MM.1S (cell line): ENCODE results near the gene NDUFS2.
A peak's percentile ranks its signal among the peaks of the same experiment; 100 is the strongest.

Experiments used
- DNase-seq: peaks from one replicate; pipeline ENCODE4 v3.0.0-alpha.2; 2015
- H2AFZ ChIP-seq: fragments of 300-600 bp; sonication (generic); 2 replicates; pipeline ENCODE4 v1.6.0; 2016; ENCODE audit warnings: antibody characterized with exemption, low read length
- H3F3A ChIP-seq: fragments of 300-600 bp; sonication (generic); 2 replicates; pipeline ENCODE4 v1.6.1; 2016; ENCODE audit warnings: mild to moderate bottlenecking, antibody characterized with exemption, low read length, moderate library complexity, mixed read lengths; ENCODE audit not compliant: insufficient read depth
- H3K27ac ChIP-seq: fragments of 300-600 bp; sonication (generic); 2 replicates; pipeline ENCODE4 v1.5.1; 2016; ENCODE audit warnings: mild to moderate bottlenecking, low read length
- H3K27me3 ChIP-seq: fragments of 300-600 bp; sonication (generic); replicated peaks from 2 replicates; pipeline ENCODE4 v1.6.0; 2016; ENCODE audit warnings: low read length; ENCODE audit not compliant: insufficient read depth
- H3K36me3 ChIP-seq: fragments of 300-600 bp; sonication (generic); replicated peaks from 2 replicates; pipeline ENCODE4 v1.6.1; 2016; ENCODE audit warnings: mild to moderate bottlenecking, low read length, mixed read lengths; ENCODE audit not compliant: insufficient read depth
- H3K4me1 ChIP-seq: fragments of 300-600 bp; sonication (generic); 2 replicates; pipeline ENCODE4 v1.6.1; 2016; ENCODE audit warnings: low read length, mixed read lengths
- H3K4me2 ChIP-seq: fragments of 300-600 bp; sonication (generic); 2 replicates; pipeline ENCODE4 v1.6.0; 2016; ENCODE audit warnings: low read depth, low read length
- H3K4me3 ChIP-seq: fragments of 300-600 bp; sonication (generic); 2 replicates; pipeline ENCODE4 v1.5.1; 2016; ENCODE audit warnings: low read length, mixed read lengths
- H3K79me2 ChIP-seq: fragments of 300-600 bp; sonication (generic); 2 replicates; pipeline ENCODE4 v1.6.1; 2016; ENCODE audit warnings: mixed run types, low read length, mixed read lengths
- H3K9ac ChIP-seq: fragments of 300-600 bp; sonication (generic); 2 replicates; pipeline ENCODE4 v1.6.1; 2016; ENCODE audit warnings: low read length, mixed read lengths
- H3K9me2 ChIP-seq: fragments of 300-600 bp; sonication (generic); replicated peaks from 2 replicates; pipeline ENCODE4 v1.6.1; 2016; ENCODE audit warnings: mild to moderate bottlenecking, low read length, mixed read lengths; ENCODE audit not compliant: insufficient read depth
- H3K9me3 ChIP-seq: fragments of 300-600 bp; sonication (generic); replicated peaks from 2 replicates; pipeline ENCODE4 v1.6.1; 2016; ENCODE audit warnings: mild to moderate bottlenecking, low read length, mixed read lengths; ENCODE audit not compliant: insufficient read depth
- H4K20me1 ChIP-seq: fragments of 300-600 bp; sonication (generic); 2 replicates; pipeline ENCODE4 v1.6.1; 2016; ENCODE audit warnings: mild to moderate bottlenecking, low read length, moderate library complexity, mixed read lengths; ENCODE audit not compliant: insufficient read depth
- CTCF ChIP-seq: fragments of 300-600 bp; sonication (generic); IDR thresholded peaks from 2 replicates; pipeline ENCODE4 v1.5.1; 2016; ENCODE audit warnings: antibody characterized with exemption, low read length, mixed read lengths
- EZH2 ChIP-seq: fragments of 300-600 bp; sonication (generic); optimal IDR thresholded peaks from 2 replicates; pipeline ENCODE3; 2017; ENCODE audit warnings: low read depth, mild to moderate bottlenecking, antibody characterized with exemption, low read length, mixed read lengths
- EZH2phosphoT487 ChIP-seq: fragments of 300-600 bp; sonication (generic); IDR thresholded peaks from 2 replicates; pipeline ENCODE4 v1.6.1; 2018; ENCODE audit warnings: antibody characterized with exemption, low read length

NDUFS2 gene

GRCh38 chr1:161199506-161200139 lies 2.5 kb upstream of the NDUFS2 start:
- Histone ChIP-seq H3K4me3 (no peak overlapping the region), H4K20me1 (no peaks in the 10 kb centered on the region), H3K27me3 (no peaks in the 10 kb centered on the region), H3K9me2 (no peaks in the 10 kb centered on the region), H2AFZ (no peak overlapping the region), H3K4me1 (peaks cover 25% of the 10 kb centered on the region), H3F3A (peaks cover 4% of the 10 kb centered on the region; the same call in 1 of the 2 replicates), H3K79me2 (peaks cover 28% of the 10 kb centered on the region), H3K27ac (no peak overlapping the region), H3K9me3 (no peaks in the 10 kb centered on the region), H3K36me3 (no peaks in the 10 kb centered on the region), H3K4me2 (no peak overlapping the region), H3K9ac (no peak overlapping the region)
- no peak for DNase-seq
- TF ChIP-seq EZH2phosphoT487 (no peak), EZH2 (no peak), CTCF (no peak)

DNA sequence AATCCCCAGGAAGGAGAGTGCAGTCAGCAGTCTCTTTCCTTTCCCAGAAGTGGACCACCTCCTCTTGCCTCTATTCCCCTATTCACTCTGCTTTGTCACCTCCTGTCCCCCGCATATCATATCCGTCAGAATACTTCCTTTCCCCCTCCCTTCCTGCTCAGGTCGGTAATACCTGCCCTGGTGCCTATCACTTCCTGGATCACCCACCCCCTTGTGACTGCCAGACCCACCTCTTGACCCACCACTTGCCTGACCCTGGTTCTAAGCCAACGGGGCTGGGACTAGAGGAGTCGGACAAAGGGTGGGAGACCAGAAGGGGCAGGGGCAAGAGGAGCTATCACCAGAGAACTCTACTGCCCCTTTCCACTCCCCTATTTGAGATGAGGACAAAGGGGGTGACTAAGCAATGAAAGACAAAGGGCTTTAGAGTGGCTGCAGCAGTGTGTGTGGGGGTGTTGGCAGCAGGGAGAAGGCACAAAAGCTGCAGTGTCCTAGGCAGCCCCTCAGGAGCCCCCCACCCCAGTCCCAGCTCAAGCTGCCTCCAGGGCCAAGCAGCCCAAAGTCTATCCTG lies 1.7 kb upstream of the NDUFS2 start:
- Histone ChIP-seq H3K4me1 (peaks cover 17% of the 10 kb centered on the region), H3K4me2 (no peak overlapping the region), H3K27me3 (no peaks in the 10 kb centered on the region), H3K9ac (no peak overlapping the region), H3K9me3 (no peaks in the 10 kb centered on the region), H3K79me2 (peaks cover 37% of the 10 kb centered on the region), H3F3A (no peaks in the 10 kb centered on the region; the same call in 1 of the 2 replicates), H3K4me3 (no peak overlapping the region), H3K36me3 (no peaks in the 10 kb centered on the region), H4K20me1 (no peaks in the 10 kb centered on the region), H3K27ac (no peak overlapping the region), H2AFZ (no peak overlapping the region), H3K9me2 (no peaks in the 10 kb centered on the region)
- DNase-seq, result no peak
- TF ChIP-seq CTCF (no peak), EZH2phosphoT487 (no peak), EZH2 (no peak)

- H3K9me2 ChIP-seq, result no peaks in the 10 kb centered on the region
- no peaks in the 10 kb centered on the region for H4K20me1 ChIP-seq
- H3K79me2 ChIP-seq, result peaks cover 44% of the 10 kb centered on the region
- DNase-seq, result no peak
- TF ChIP-seq CTCF (no peak), EZH2phosphoT487 (no peak)
- peak overlapping the region; percentile 90 for H3K4me3 ChIP-seq
- 0 out of 2 replicates have a peak, but pooled peaks cover 2% of the 10 kb centered on the region for H3K36me3 ChIP-seq
- no peaks in the 10 kb centered on the region for H3K27me3 ChIP-seq
- H3F3A ChIP-seq, result no peaks in the 10 kb centered on the region; the same call in 1 of the 2 replicates
- peak overlapping the region; percentile 82 for H2AFZ ChIP-seq
- H3K27ac ChIP-seq, result peak overlapping the region; percentile 58; the same call in 1 of the 2 replicates
- H3K9me3 ChIP-seq, result no peaks in the 10 kb centered on the region
- H3K9ac ChIP-seq, result peak overlapping the region; percentile 86
- peaks cover 16% of the 10 kb centered on the region for H3K4me1 ChIP-seq
- H3K4me2 ChIP-seq, result peak overlapping the region; percentile 82
Measured at GRCh38 chr1:161200992-161201835, 953 bp upstream of the NDUFS2 start.
